ENCODE results near the gene DAB2IP.
"Not testable (repeated sequence)": the region's sequence is repeated elsewhere in the genome, so short reads cannot be mapped to it uniquely, and the experiment has no call there.

DAB2IP gene

DNA sequence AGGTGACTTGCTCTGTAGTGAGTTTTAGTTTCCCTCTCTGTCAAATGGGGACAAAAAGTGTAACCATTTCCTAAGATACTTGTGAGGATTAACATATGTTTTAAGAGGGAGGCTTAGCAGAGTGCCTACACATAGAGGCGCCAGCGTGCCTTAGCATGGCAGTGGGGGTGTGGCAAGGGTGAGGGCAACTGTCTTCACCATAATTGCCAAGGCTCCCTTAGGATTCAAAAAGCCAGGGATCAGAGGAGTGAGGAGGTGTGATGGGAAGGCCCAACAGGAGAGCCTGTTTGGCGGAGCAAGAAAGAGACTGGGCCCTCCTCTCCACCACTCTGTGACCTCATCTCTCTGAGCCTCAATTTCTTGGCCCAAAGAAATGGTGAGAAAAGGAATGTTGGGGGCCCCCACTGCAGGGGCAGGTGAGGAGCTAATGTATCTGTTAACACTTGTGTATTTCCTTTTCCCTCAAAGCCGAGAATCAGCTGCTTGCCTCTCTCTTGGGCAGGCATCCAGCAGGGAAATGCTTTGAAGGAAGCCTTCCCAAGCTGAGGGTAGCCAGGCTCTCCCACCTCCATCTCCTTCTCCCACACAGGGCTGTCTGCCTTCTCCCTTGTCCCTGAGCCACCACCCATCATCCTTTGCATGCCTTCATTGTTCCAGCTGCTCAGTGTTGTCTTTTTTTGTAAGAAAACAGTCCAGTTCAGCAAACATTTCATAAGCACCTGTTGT, 76.0 kb downstream of the DAB2IP start:
- no peak for DNase-seq (ENCODE audit: low read depth)

DNA sequence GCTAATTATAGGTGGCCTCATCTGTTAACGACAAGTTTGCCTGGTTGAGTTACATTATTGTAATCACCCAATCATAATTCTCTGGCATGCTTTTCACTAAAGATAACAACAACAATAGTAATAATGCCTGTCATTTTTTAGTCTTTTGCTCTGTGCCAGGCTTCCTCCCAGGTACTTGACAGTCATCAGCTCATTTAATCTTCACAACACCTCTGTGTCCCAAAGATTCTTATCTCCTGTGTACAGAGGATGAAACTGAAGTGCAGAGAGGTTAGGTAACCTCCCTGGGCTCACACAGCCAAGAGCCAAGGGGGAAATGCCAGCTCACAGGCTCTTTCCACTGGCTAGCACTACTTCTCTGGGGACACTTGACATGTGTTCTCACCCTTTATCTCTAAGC, 77.5 kb downstream of the DAB2IP start:
- no peak for DNase-seq (ENCODE audit: low read depth)

DNA sequence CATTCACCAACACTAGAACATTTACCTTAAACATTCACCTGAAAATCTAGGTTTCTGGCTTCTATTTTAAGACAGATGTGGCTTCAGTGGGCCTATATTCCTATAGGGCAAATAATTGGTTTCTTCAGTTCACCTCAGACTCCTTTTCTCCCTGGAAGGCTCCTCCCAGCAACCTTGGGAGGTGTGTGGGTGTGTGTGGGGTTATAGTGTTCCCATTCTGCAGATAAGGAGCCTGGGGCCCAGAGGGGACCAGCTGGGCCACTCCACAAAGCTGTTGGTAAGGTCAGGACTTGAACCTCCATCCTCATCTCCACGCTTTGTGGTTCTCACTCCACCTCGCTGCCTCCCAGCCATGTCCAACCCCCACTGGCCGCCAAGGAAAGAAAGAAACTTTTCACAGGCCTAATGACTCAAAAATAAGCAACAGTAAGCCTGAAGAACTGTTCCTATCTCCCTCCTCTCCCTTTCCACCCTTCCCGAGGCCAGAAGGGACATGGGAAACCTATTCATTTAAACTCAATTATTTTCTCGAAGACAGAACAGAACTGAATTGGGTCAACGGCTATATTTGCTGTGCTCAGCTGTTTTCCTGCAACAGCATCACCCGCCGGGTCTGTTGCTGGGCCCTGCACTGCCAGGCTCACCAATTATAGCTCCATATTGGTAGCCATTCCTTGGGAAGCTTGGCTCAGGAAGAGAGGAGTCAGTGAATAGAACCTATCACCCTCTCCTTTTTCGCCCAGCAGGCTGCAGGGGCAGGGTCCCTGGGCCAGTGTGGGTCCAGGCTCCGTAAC, 78.5 kb downstream of the DAB2IP start:
- no peak for DNase-seq (ENCODE audit: low read depth)

DNA sequence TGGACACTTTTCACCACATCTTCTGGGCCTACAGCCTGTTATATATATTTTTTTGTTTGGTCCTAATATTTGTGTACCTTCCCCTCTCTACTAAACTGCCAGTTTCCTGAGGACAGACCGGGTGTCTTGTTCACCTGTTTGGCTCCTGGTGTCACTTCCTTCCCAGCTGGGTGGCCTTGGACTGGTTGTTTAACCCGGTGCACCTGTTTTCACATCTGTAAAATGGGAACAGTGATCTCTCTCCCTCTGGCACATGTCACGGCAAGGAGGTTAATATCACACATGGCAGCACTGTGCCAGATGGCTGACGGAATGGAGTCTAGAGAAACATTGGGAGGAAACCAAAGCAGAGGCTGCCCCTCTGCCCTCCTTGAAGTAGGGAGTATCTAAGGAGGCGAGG, 79.7 kb downstream of the DAB2IP start:
- DNase-seq (ENCODE audit: low read depth), result no peak

DNA sequence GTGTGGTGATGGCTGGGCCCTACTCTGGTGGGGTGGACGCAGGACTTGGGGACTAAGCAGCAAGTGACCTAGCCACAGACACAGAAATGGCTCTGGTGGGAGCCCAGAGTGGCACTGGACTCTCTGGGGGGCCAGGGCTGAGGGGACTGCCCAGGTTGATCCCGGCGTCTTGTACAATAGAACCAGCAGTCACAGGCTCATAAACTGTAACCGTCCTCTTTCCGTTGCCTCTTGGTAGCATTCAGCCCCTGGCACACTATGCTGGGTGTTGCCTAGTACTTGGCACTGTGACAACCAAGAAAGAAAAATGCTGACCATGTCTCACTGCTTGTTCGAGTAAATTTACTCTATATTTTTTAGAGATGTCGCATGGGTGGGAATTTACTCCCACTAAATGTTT, 80.5 kb downstream of the DAB2IP start:
- no peak for DNase-seq (ENCODE audit: low read depth)

DNA sequence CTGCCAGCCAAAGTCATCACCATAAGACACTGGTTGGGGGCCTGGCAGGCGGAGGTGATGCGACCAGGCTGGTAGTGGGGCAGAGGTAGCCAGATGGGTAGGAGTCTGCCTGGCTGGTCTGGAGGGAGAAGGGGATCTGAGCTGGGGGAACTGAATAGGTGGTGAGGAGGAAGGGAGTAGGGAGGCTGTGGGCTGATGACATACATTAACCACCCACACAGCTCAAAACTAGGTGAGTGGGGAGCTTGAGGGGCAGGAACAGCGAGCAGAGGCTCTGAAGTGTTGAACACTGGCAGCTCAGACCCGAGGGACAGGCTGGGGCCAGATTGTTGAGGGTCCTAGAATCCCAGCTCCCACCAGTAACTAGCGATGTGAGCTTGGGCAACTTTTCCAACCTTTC, 81.0 kb downstream of the DAB2IP start:
- DNase-seq (ENCODE audit: low read depth), result no peak

DNA sequence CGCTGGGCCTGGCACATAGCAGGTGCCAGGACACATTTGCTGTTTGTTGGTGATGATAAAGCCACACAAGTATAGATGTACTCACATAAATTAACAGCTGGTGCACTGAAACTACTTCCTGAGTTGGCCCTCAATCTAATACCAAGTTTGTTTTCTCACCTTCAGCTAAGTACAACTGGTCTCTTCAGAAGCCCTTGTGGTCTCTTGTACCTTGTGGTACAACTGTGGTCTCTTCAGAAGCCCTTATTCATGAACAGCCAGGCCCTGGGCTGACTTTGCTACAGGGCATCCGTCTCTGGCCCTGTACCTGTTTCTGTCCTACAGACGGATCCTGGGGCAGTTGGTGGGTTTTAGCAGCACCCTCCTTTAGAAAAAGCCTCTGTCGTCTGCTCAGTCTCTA, 81.5 kb downstream of the DAB2IP start:
- DNase-seq (ENCODE audit: low read depth), result no peak

DNA sequence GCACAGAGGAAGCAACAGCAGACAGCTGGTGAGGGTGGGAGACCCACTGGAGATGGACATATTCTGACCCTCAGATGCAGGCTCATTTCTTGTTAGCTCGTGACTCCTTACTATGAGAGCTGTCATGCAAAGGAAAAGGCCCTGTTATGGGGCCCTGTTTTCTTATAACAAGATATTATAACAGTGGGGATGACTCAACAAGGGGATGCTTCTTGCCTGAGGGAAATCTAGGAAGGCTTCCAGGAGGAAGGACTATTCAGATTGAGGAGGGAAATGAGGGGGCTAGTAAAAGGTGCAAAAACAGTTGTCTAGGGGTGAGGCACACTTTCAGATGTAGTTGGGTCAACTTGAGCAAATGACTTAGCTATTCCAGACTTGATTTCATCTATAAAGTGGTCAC, 83.0 kb downstream of the DAB2IP start:
- DNase-seq (ENCODE audit: low read depth), result no peak

DNA sequence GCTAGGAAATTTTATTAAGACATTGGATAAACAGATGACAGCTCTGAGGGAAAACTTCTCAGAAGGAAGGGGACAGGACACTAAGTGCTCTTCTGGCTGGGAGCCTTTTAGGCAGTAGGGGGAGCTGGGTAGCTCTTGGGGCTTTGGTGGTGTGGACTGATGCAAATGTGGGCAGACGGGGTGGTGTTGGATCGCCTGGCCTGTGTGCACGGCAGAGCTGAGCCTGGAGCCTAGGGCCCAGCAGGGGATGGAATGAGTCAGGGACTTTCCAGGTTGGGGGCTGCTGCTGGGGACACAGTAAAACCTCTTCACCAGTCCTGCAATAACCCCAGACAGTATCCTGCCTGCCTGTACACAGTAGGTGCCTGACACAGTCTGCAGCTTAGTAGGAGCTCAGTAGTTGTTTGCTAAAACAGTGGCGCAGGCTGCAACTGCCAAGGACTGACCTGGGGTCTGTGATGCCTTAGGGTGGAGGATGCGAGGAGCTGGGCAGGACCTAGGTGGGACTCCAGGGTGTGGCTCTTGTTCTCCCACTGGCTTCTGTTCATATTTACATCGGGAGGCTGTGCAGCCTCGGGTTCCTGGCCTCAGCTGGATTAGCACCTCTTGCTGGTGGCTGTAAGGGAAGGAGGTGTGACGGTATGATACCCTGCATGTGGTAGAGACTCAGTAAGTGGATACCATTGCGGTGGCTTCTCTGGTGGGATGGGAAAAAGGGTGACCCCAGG, 83.8 kb downstream of the DAB2IP start:
- no peak for DNase-seq (ENCODE audit: low read depth)

DNA sequence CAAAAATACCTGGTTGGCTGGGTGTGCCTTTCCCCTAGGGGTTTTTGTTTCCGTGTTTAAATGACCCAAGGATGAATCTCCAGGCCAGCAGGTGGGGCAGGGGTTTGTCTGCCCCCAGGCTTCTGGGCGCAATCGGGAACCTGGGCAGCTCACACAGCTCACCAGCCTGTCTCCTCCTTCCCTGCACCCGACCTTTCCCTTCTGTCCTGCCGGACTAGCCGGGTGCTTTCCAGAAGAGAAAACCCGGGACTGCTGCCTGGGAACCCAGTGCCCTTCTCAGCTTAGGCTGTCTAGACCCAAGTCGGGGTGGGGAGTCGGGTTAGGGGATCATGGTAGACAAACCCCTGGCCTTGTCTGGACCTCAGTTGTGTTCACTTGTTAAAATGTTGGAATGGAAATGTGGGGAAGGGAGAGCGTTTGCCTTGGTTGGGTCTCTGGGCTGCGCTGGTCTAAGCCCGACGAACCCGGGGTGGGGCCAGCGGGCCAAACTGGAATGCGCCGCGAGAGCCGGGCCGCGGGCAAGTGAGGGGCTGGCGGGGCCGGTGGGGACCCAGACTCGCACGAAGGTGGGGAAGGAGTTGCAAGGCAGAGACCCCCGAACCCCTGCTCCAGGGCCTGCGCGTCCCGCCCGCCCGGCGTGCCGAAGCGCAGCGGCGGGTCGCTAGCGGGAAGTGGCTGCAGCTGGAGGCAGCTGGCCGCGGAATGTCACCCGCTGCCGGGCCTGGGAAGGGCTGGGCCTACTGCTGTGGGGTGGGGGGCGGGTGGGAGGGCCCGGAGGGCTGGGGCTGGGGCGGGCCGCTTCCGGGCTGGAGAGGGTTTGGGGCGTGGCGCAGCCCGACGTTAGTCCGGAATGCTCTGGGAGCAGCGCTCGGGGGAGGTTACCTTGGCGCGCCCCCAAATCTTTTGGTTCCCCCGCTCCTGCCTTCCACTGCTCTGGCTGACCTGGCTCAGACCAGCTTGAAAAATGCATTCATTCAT, 84.6 kb downstream of the DAB2IP start:
- DNase-seq (ENCODE audit: low read depth), result no peak

DNA sequence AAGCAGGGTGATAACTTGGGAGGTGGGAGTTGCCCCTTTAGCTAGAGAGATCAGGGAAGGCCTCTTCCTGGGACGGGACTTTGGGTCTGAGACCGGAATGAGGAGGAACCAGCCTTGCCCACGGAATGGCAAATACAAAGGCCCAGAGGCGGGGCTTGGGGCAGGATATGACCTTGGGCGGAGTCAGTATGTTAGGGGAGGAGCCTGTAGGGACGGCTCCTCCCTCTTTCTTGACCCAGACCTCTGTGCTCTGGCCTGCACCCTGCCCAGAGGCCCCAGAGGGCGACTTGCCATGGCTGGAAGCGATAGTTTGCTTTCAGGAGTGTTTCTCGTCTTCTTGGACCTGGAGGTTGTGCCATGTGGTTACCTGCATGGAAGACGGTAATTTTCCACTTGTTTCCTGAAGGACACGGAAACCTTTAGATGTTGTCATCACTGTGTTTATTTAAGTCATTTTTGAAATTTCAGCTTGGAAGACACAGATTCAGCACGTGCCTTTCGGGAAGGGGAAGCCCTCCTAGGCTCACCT, 85.6 kb downstream of the DAB2IP start:
- no peak for DNase-seq (ENCODE audit: low read depth)

DNA sequence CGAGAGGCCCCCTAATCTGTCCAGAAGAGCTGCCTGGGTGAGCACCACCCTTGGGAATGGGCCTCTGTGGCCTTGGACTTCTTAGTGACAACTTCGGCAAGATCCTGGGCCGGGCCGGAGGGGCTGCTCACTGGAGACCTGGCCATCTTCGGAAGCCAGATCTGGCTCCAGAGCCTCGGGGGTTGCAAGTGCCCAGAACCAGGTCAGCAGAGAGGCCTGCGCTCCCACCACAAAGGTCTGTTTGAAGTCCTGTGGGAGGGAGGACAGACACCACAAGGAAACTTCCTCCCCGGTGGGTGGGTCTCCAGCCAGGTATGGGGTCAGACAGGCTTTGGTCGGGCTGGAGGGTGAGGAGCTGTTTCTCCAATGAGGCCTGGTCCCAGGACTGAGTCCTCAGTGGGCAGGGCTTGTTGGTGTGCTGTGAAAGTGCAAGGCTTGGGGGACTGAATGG, 86.1 kb downstream of the DAB2IP start:
- DNase-seq (ENCODE audit: low read depth), result no peak

DNA sequence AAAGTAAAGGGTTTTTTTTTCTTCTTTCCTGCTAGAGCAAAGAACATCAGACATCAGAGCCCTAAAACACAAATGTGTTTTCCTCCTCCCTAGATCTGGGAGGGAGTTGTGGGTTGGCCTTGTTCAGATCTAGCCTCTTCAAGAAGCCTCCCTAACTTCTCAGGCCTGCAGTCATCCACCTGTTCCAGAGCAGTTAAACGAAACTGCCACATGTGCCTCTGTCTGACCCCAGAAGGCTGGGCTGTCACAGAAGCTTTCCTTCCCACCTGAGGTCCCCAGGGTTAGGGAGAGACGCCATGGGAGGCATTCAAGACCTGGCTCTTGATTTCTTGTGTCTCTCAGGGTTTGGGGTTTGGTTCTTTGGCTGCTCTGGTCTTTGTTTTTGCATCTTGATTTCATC, 87.0 kb downstream of the DAB2IP start:
- DNase-seq (ENCODE audit: low read depth), result no peak

DNA sequence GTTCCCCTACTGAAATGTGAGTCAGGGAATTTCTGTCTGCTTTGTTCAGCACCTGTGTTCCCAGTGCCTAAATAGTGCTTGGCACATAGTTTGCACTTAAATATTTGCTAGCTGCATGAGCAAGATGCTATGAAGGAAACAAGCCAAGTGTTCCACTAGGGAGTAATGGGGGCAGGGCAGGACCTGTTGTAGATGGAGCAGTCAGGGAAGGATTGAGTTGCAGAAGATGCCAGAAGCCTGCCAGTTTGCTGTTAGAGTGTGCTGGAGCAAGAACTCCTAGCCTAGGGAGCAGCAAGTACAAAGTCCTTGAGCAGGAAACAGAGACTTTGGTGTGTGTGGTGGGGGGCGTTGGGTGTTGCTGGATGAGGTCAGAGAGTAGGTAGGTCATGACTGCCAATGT, 87.5 kb downstream of the DAB2IP start:
- DNase-seq (ENCODE audit: low read depth), result no peak

DNA sequence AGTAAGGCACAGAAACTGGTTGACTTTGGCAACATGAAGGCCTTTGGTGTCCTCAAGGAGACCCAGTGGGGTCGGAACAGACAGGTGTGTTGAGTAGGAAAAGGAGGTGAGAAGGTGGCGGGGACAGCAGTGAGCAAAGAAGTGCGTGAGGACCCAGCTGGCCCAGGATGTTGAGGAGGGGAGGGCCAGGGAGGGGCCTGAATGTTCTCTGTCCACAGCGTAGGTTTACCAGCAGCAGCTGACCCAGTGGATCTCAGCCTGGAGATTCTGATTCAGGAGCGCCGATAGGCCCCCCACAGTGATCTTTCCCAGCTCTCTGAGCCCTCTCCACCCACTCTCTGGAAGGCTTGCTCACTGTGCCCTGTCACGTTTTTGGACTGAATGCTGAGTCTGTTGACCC, 88.5 kb downstream of the DAB2IP start:
- DNase-seq (ENCODE audit: low read depth), result no peak

DNA sequence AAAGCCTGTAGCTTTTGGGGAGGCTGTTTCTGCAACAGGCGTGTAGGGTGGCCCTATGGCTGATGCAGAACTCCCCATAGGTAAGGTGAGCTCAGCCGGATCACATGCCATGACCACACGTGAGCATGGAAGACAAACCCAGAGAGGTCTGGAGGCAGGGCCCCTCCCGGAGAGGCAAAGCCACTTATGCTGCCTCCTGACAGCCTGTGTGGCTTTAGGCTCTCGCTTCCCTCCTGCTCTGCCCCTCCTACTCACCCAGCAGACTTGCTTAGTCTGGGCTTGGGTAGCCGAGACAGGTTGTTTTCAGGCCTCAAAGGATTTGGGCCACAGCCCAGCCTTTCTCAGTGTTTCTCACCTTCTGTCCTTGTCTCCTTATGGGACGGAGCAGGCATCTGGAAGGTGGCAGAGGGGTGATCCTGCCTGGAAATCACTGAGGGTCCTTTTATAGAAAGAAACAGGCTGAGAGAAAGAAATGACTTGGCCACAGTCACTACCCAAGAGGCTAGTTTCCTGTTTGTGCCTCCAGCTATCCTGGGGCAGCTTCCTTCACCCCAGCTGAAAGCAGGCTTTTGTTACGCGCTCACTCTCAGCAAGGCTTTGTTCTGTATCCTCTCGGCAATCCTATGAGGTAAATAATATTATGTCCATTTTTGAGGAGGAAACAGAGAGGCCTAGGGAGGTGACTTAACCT, 89.9 kb downstream of the DAB2IP start:
- DNase-seq (ENCODE audit: low read depth), result no peak

DNA sequence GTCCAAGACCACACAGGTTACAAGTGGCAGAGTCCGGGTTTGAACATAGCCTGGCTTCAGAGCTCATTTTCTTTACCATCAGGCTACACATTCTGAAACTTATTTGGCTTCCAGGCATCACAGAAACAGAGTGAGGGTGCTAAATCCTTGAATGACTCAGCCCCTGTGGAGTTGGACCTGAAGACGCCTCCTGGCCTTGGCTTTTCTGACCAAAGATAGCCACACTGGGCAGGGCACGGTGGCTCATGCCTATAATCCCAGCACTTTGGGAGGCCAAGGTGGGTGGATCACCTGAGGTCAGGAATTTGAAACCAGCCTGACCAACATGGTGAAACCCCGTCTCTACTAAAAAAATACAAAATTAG, 90.5 kb downstream of the DAB2IP start:
- not testable (repeated sequence) for DNase-seq (ENCODE audit: low read depth)

DNA sequence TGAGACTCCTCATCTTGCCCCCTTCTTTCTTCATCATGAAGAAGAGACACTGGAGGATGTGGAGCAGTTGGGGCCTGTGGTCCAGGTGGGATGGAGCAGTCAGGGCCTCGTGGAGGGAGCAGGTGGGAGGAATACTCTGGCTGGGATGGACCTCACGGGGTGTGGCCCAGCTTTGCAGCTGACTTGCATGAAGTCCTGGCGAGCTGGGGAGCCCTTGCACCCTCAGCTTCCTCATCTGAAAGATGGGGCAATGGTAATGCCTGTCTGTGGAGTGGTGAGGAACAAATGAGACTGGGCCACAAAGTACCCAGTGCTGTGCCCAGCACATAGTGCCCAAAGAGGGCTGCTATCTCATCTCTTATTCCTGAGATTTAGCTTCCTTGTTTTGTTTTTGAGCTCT, 91.5 kb downstream of the DAB2IP start:
- DNase-seq (ENCODE audit: low read depth), result no peak

DNA sequence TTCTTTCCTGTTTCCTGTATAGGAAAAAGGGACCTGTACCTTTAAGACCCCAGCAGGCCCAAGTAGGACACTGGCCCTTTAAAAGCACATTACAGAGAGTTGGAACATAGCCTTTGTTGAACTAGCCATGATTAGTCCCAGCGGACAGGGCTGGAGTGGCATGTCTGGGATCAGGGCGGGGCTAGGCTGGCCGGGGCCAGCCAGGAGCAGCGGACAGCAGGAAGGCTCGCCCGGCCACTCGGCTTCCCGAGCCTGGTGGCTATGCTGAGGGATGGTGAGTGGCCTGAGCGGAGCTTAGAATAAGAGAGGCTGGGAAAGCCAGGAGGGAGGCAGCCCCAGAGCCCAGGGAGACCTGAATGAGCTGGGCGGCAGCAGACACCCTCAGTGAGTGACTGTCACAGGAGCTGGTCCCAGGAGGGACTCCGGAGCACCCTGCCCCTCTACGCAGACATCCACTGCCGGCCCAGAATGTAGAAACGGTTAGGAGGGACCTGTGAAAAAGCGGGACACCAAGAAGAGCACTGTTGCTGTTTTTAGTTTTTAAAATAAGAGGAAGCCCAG, 92.1 kb downstream of the DAB2IP start:
- no peak for DNase-seq (ENCODE audit: low read depth)

DNA sequence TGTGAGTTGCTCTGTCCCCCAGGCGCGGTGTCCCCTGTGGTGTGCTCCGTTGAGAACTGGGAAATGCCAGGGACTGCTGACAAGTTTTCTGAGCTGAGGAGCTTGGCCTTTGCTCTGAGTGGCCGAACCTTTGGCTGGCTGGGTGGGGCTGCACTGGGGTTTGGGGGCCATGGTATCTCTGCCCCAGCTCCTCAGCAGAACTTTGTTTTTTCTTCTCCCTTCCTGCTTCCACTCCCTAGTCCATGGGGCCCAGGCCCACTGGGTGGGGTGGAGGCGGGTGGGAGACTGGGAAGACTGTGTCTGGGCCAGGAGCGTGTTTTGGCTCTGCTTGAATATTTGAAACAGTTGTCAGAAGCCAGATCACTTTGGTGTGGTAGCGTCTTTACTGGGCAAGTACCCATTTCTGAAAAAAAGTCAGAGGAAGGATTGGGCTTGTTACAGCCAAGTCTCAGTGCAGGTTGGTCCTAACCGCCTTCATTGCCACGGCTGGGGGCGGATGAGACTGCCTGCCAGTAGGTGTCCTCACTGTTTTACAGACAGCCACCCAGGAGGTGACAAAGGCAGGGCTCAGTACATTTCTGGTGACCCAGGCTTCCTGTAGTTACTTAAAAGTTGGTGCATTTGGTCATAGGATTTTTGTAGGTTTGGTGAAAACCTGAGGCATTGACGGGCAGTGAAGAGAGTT, 92.7 kb downstream of the DAB2IP start:
- peak; percentile 18 for DNase-seq (ENCODE audit: low read depth)

All from activated T-cell treated with anti-CD3 and anti-CD28 coated beads for 48 hours (primary cell).